ENCODE measurements around the gene CDC42BPG.

- TF ChIP-seq CTCF (IDR thresholded peaks at IDR 0.05) = no peak
- no peak for TF ChIP-seq POLR2A (IDR thresholded peaks at IDR 0.05)
Measured at GRCh38 chr11:64884019-64884418, 39.6 kb upstream of the CDC42BPG start.

Measured in heart left ventricle (tissue), 13 donors.